HG03066 (cell line): ENCODE measurements around the gene ICAM1.

Source experiments
- ATAC-seq: cut with Tn5 transposase; IDR thresholded peaks from one replicate; pipeline ENCODE4 v1.9.1; 2021; ENCODE audit warnings: low read depth; ENCODE audit not compliant: unreplicated experiment

The ICAM1 gene

DNA sequence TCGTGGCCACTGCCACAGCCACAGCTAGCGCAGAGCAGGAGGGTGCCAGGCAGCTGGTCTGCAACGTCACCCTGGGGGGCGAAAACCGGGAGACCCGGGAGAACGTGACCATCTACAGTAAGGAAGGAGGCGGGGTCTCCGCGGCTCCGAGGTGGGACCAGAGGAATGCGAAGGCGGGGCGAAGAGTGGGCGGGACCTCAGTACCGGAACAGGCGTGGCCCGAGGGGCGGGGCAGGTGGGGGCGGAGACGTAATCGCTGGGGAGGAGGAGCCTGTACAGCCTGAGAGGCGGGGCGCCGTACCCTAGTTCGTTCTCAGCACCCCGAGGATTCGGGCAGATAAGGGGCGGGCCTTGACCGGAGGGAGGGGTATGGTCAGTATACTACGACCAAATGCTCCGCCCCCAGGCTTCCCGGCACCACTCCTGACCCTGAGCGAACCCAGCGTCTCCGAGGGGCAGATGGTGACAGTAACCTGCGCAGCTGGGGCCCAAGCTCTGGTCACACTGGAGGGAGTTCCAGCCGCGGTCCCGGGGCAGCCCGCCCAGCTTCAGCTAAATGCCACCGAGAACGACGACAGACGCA lies 21.4 kb downstream of the ICAM1 start:
- no peak for ATAC-seq

DNA sequence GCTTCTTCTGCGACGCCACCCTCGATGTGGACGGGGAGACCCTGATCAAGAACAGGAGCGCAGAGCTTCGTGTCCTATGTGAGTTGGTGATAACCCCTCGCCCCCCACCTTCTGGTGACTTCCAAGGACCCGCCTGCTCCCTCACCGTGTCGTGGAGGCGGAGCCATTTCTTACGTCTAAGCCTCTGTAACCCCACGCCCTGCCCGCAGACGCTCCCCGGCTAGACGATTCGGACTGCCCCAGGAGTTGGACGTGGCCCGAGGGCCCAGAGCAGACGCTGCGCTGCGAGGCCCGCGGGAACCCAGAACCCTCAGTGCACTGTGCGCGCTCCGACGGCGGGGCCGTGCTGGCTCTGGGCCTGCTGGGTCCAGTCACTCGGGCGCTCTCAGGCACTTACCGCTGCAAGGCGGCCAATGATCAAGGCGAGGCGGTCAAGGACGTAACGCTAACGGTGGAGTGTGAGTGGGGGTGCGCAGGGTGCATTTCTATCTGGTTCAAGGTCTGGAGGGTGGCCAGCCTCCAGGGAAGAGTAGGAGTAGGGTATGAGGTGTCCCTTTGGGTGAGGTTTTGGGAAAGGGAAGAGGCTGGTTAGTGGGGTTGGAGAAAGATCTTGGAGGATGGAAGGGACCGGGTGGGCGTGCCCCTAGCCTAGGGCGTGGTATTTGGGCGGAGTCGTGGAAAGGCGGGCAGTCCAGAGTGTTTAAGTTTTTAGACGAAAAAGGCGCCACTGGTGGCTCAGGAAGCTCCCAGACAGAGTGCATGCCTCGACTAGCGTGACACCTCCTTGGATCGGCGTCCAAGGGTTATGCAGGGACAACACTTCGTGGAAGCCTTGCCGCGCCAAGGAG lies 22.1 kb downstream of the ICAM1 start:
- ATAC-seq, result no peak

DNA sequence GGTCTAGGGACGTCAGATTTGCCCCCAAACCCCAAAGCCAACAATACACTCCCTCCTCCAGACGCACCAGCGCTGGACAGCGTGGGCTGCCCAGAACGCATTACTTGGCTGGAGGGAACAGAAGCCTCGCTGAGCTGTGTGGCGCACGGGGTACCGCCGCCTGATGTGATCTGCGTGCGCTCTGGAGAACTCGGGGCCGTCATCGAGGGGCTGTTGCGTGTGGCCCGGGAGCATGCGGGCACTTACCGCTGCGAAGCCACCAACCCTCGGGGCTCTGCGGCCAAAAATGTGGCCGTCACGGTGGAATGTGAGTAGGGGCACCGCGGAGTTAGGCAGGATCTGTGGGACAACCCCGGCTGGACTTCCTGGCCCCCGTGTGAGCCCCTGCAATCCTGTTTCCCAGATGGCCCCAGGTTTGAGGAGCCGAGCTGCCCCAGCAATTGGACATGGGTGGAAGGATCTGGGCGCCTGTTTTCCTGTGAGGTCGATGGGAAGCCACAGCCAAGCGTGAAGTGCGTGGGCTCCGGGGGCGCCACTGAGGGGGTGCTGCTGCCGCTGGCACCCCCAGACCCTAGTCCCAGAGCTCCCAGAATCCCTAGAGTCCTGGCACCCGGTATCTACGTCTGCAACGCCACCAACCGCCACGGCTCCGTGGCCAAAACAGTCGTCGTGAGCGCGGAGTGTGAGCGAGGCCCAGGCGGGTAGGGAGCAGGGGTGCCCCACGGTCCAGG lies 22.9 kb downstream of the ICAM1 start:
- ATAC-seq, result no peak

DNA sequence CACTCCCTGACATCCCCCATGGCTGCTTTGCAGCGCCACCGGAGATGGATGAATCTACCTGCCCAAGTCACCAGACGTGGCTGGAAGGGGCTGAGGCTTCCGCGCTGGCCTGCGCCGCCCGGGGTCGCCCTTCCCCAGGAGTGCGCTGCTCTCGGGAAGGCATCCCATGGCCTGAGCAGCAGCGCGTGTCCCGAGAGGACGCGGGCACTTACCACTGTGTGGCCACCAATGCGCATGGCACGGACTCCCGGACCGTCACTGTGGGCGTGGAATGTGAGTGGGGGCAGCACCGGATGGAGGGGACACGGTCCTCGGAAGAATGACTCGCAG lies 23.4 kb downstream of the ICAM1 start:
- ATAC-seq, result no peak

DNA sequence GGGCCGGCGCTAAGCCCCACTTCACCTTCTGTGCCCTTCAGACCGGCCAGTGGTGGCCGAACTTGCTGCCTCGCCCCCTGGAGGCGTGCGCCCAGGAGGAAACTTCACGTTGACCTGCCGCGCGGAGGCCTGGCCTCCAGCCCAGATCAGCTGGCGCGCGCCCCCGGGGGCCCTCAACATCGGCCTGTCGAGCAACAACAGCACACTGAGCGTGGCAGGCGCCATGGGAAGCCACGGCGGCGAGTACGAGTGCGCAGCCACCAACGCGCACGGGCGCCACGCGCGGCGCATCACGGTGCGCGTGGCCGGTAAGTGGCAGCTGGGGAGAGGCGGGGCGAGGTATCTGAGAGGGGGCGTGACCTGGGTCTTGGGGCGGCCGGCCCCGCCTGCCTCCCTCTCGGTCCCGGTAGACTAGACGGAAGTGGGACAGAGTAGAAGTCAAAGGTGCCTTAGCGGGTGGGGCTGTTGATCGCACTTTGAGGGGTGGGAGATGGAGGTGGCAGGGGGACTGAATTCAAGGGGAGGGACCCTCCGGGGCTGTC lies 24.5 kb downstream of the ICAM1 start:
- ATAC-seq, result peak; percentile 61

DNA sequence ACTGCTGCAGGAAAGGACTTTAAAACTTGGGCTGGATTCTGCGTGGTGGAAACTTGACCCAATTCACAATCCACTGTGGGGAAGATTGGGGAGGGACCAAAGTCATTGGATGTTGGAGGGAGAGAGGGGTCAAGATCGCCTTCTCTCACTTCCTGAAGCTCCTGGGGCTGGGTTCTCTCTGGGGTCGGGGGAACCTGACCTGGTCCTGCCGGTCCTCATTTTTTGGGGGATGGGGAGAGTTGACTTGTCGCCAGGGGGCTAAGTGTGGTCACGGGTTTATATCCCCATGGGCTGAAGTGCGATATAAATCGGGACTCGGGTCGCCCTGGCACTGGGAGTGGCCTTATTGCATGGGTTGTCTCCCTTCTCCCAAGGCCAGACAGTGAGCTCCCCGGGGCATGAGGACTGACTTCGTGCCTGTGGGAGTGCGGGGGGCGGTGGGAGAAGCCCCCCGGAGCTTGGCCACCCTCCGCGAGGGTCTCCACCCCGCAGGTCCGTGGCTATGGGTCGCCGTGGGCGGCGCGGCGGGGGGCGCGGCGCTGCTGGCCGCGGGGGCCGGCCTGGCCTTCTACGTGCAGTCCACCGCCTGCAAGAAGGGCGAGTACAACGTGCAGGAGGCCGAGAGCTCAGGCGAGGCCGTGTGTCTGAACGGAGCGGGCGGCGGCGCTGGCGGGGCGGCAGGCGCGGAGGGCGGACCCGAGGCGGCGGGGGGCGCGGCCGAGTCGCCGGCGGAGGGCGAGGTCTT lies 25.1 kb downstream of the ICAM1 start:
- ATAC-seq, result no peak

DNA sequence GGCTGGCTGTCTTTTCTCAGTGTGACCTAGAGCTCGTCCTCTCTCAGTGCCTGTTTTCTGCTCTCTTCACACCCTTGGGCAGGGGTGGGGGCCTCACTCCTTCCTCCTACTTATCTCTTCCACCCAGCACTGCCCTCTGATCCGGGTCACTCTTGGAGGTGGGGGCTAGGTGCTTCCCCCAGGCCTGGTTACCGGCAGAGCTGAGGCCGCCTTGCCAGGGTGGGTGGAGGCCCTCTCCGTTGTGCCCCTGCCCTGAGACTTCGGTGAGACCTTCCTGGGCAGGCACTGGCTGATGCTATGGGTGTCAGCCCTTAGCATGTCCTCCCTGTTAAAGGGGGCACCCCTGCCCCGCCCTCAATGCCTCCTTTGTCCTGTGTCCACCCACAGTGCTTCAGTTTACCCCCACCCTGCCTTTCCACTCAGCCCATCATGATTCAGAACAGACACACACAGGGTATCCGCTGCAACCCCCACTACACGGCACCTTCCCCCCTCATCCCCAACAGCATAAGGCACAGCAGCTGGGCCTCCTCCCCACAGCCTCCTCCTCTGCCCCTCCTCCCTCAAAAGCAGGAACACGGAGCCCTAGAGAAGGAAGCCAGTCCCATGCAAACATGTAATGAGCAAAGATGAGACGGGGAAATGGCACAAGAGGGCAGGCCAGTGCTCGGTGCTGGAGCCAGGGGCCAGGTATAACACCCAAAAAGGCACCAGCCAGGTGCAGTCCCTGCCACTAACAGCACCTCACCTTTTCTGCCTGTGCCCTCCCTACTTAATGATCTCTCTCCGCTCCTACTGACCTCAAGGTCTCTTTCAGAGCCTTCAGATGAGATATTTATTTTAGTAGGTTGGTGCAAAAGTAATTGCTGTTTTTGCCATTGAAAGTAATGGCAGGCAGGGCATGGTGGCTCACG lies 28.9 kb downstream of the ICAM1 start:
- no peak for ATAC-seq

DNA sequence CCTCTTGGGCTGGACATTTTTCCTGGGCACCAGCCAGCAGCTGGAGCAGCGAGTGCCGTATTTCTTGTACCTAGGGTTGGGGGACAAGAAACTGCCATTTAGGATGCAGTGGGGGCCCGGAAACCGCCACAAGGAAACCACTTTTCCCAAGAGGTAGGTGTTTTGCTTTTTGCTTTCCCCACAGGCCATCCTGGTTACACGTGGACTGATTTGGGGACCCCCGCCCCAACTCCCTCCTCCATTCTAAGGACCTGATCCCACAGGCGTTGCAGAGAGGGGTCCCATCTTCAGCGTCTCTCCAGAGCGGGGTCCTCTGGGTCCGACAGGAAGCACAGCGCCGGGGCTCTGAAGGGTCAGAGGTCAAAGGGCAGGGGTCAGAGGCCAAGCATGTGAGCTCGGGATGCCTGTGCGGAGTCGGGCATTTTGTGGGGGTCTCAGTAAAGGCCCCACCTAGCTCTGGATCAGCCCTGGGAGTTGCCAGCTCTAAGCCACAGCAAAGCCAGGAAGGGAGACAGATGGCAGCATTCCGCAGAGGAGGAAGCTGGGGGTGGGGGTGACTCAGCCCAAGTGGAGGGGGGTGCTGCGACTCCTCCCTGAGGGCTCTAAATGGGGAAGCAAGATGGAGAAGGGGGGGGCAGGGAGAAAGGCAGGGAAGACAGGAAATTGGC lies 34.4 kb downstream of the ICAM1 start:
- ATAC-seq, result no peak

DNA sequence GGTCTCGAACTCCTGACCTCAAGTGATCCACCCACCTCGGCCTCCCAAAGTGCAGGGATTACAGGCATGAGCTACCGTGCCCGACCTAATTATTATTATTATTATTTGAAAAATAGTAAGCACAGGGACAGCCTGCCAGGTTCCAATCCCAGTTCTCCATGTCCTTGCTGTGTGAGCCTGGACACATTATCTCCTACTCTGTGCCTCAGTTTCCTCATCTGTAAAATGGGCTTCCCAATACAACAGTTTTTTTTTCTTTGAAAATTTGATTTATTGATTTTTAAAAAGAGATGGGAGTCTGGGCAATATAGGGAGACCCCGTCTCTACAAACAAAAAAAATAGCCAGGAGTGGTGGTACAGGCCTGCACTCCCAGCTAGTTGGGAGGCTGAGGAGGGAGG lies 35.4 kb downstream of the ICAM1 start:
- no peak for ATAC-seq

DNA sequence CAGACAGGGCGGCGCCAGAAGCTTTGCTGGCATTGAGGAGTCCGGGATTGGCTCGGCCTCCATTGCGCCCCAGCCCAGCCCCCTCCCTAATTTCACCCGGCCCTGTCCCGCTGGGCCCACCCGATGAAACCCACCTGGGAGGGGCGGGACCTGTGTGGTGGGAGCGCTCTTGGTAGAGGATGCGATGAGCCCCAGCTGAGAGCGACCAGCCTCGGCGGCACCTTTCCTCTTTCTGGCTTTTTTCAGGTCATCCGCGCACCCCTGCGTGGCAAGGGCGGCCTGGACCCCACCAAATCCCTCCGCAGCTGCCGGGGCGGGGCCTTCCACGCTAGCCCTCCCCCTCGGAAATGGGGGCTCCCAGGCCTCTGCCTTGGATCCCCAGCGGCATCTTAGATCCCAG lies 38.5 kb downstream of the ICAM1 start, which contains the start of gene ZGLP1:
TSS of gene ZGLP1 (minus strand) at position 393 of the 400 bp plus-strand sequence.
- ATAC-seq, result no peak

DNA sequence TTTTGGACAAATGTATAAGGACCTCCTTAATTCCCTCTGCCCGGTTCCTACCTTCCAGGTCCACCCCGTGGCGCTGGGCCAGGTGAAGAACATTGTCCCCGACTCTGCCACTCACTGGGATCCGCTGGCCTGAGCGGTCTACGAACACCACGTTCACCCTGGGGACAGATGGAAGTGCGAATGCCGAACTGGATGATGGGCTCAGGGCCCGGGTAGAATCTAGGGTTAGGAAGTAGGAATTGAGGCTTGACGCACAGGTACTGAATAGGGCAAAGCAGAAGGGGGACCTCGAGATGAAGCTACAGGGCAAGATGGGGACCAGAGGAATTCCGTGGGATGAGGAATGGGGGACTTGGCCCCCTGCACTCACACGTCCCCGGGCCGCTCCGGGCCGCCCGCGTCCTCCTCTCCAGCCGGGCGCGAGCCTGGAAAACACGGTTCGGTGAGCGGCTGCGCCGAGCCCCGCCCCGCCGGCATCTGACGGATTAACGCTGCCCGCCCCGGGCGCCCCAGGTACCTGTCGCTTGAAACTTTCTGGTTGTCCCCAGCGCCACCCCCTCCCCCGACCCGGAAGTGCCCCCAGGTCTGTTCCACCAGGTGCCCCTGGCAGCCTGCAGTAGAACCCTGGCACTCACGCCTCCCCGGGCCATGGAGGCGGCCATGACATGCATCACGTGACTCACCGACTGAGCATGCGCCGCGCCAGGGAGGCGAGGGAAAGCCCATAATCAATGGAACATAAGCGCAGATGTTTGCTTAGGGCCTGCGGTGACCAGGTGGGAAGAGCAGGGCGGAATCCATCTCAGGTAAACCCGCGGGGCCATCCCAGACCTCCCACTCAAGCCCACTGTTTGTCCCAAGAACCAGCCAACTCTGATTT lies 44.7 kb downstream of the ICAM1 start, which contains the start of gene FDX2:
TSS of gene FDX2 (minus strand) at position 681 of the 880 bp plus-strand sequence. CDS start at position 662, 19 bp downstream.
- ATAC-seq, result no peak

DNA sequence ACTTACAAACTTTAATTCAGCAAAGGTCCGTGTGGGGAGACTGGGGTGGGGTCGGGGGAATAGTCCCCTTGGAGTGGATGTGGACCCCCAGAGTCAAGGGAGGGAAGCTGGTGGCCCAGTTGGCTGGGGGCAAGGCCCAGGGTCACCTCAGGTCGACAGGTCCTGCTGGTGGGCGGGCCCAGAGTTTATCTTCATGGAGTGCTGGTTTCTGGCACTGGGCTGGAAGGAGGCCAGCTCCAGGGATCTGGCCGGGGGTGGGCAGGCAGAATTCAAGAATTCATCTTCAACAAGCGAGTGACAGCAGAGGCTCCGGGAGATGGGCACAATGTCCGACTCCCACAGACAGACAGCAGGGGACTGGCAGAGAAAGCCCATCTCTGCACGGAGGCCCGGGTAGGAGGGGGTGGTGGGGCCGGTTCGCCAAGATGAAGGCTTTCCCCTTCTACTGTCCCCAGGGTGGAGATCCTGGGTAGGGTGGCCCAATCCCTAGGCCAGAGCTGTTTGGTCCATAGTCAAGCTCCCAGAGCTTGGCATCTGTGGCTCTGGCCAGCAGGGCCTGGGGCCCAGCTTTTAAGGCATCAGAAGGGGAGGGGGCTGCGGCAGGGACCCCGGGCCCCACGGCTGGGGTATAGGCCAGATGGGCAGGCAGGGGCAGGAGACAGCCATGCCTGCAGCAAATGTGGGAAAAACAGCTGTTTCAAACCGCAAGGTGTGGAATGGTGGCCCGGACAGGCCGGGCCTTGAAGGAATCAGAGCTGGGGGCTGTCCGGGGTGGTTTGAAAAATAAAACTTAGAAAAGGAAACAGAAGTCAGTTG lies 45.5 kb downstream of the ICAM1 start:
- no peak for ATAC-seq

DNA sequence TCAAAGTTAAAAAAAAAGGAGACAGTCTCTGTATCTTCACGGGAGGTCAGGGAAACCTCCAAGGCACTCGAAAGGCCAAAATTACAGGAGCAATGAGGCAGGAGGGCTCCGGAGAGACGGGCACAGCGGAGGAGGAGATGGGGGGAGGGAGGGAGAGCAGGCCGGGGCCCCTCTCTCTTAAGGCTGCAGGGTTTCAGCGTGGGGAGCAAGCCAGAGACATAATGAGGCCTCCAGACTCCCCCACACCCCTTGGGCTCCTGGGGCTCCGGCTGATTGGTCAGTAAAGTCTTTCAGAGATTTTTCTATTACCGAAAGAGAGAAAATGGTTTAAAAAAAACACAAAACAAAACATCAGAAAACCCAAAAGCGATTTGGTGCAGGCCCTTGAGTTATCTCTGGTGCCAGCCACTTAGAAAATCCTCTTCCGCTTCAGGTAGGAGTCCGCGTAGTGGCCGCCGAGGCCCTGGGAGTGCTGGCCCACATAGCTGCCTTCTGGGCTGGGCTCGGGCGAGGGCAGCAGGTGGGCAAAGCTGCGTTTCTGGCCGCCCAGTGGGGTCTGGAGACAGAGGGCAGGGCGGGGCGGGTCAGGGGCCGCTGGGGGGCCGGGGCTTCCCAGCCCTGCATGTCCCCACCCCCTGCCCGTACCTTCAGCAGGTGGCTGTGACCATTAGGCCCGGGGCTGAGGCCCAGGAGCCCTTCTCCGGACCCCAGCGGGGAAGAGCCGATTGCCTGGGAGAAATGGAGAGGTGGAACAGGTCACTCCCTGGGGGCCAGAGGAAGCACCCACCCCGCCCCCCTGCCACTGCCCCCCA lies 46.3 kb downstream of the ICAM1 start:
- no peak for ATAC-seq

DNA sequence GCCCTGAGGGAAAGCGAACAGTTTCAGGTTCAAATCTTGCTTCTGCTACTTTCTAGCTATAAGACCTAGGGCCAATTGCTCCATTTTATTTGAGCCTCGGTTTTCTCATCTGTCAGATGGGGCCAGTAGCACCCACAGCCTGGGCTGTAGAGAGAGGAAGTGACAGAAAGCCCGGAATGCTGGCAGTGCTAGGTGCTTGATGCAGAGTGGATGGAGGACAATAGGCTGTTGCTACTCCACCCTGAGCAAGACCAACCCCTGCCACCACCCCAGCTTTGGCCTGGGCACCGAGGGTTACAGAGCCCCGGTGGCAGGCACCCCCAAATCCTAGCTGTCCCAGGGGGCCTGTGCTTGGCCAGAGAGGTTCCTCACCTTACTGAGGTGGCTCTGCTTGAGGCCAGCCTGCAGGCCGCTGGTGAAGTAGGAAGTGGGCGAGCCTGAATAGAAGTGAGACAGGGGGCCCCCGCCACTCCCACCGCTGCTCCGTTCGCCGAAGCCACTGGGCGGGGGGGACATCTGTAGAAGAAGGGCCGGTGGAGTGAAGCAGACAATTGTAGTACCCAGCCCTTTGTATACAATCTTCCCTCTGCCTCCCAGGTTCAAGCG lies 47.0 kb downstream of the ICAM1 start:
- ATAC-seq, result no peak

DNA sequence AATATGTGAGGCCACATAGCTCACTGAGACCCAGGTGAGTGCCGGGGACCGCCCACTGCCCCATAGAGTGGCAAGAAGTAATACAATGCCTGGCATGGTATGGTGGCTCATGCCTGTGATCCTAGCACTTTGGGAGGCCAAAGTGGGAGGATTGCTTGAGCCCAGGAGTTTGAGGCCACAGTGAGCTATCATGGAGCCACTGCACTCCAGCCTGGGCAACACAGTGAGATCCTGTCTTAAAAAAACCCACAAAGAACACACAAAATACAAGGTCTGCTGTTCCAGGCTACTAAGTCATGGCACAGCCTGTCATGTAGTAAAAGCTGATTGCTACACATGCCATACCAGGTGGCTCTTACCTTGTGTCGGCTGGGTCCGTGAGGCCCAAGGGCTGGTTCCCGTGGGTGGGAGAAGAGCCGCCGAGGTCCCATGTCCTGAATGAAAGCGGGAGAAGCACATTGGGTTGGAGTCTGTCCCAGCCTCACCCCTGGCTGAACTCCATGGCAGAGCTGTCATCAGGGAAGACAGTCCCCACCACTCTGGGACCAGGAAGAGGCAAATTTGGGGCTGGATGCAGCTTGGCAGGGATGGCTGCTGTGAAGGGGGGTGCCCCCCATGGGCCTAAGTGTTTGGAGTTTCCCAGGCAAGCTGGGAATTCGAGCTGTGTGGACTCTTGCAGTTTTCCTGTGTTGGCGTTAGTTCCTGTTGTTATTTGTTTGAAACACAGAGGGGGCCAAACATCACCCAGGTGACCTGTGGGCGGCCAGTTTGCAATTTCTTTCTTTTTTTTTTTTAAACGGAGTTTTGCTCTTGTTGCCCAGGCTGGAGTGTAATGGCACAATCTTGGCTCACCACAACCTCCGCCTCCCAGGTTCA lies 48.1 kb downstream of the ICAM1 start:
- ATAC-seq, result no peak
